GM12878 (cell line): Measurements from ENCODE around the gene ZNF610. TPM values are rescaled to one million over a fixed set of nuclear protein-coding genes. Genes with fewer than 3 reads are reported as not detected.
A peak's percentile ranks its signal among the peaks of the same experiment; 100 is the strongest.

Experiments
- BACH1 ChIP-seq: fragments of 450-650 bp; IDR thresholded peaks from 2 replicates; pipeline ENCODE4 v1.6.1; 2017; ENCODE audit warnings: mild to moderate bottlenecking, borderline replicate concordance
- CBX3 ChIP-seq: fragments of 200-600 bp; sonication (generic); IDR thresholded peaks from 2 replicates; pipeline ENCODE4 v1.6.1; 2016; ENCODE audit warnings: low read depth, borderline replicate concordance
- CREB1 ChIP-seq: IDR thresholded peaks from 2 replicates; pipeline ENCODE4 v1.6.1; 2012; ENCODE audit warnings: low read depth, mild to moderate bottlenecking, inconsistent platforms
- EP300 ChIP-seq, 2 experiments: fragments of 150-350 bp in 1 of 2; IDR thresholded peaks; 2 replicates each; pipeline ENCODE4 v1.6.1; 2011 to 2012; ENCODE audit warnings: low read depth in 2 of 2, low read length in 2 of 2, borderline replicate concordance in 1 of 2, improper control_type of control experiment in 1 of 2, inconsistent platforms in 1 of 2; ENCODE audit not compliant: control insufficient read depth in 1 of 2
- GATAD2B ChIP-seq: fragments of 450-650 bp; conservative IDR thresholded peaks from 2 replicates; pipeline ENCODE4 v1.6.1; 2017; ENCODE audit warnings: low read depth, mild to moderate bottlenecking, moderate library complexity
- IKZF2 ChIP-seq, 2 experiments: fragments of 450-650 bp; IDR thresholded peaks; 2 replicates each; pipeline ENCODE4 v1.6.1; 2017; ENCODE audit warnings: mild to moderate bottlenecking in 2 of 2, moderate library complexity in 2 of 2
- IRF5 ChIP-seq: fragments of 450-650 bp; IDR thresholded peaks from 2 replicates; pipeline ENCODE4 v1.6.1; 2017; ENCODE audit warnings: borderline replicate concordance
- MEF2A ChIP-seq: IDR thresholded peaks from 2 replicates; pipeline ENCODE4 v1.6.1; 2011; ENCODE audit warnings: low read depth, mild to moderate bottlenecking, low read length, moderate library complexity; ENCODE audit not compliant: insufficient read depth
- MTA2 ChIP-seq: fragments of 450-650 bp; IDR thresholded peaks from 2 replicates; pipeline ENCODE4 v1.6.1; 2016; ENCODE audit warnings: low read depth, mild to moderate bottlenecking, moderate library complexity
- NFIC ChIP-seq: IDR thresholded peaks from 2 replicates; pipeline ENCODE4 v1.6.1; 2012; ENCODE audit warnings: low read depth, mild to moderate bottlenecking, inconsistent platforms, low read length, moderate library complexity
- NR2C1 ChIP-seq: fragments of 450-650 bp; IDR thresholded peaks from 2 replicates; pipeline ENCODE4 v1.6.1; 2017; ENCODE audit warnings: antibody characterized with exemption, mild to moderate bottlenecking, moderate library complexity
- PML ChIP-seq: IDR thresholded peaks from 2 replicates; pipeline ENCODE4 v1.6.1; 2012; ENCODE audit warnings: low read length, inconsistent platforms
- POU2F2 ChIP-seq: IDR thresholded peaks from 3 replicates; pipeline ENCODE4 v1.6.1; 2011; ENCODE audit warnings: low read depth, mild to moderate bottlenecking, low read length, borderline replicate concordance
- RUNX3 ChIP-seq: IDR thresholded peaks from 2 replicates; pipeline ENCODE4 v1.6.1; 2012; ENCODE audit warnings: low read length, inconsistent platforms
- SREBF1 ChIP-seq: IDR thresholded peaks from 2 replicates; pipeline ENCODE4 v1.6.1; 2012; ENCODE audit warnings: mild to moderate bottlenecking, low read length
- SUZ12 ChIP-seq: fragments of 200-600 bp; sonication (generic); IDR thresholded peaks from one replicate; pipeline ENCODE4 v1.6.1; 2018; ENCODE audit warnings: antibody characterized with exemption, mild to moderate bottlenecking; ENCODE audit not compliant: unreplicated experiment
- TAF1 ChIP-seq: IDR thresholded peaks from 2 replicates; pipeline ENCODE4 v1.6.1; 2011; ENCODE audit warnings: mild to moderate bottlenecking, low read depth, low read length, borderline replicate concordance
- TBL1XR1 ChIP-seq: IDR thresholded peaks from 2 replicates; pipeline ENCODE4 v1.6.1; 2012; ENCODE audit warnings: low read depth, low read length, improper control_type of control experiment
- TCF3 ChIP-seq: IDR thresholded peaks from 2 replicates; pipeline ENCODE4 v1.6.1; 2012; ENCODE audit warnings: low read depth, mild to moderate bottlenecking, low read length, borderline replicate concordance; ENCODE audit not compliant: insufficient read depth
- TCF7 ChIP-seq: IDR thresholded peaks from 2 replicates; pipeline ENCODE4 v1.6.1; 2014; ENCODE audit warnings: antibody characterized with exemption, borderline replicate concordance
- ZBED1 ChIP-seq: IDR thresholded peaks from 2 replicates; pipeline ENCODE4 v1.6.1; 2016; ENCODE audit warnings: borderline replicate concordance
- ZNF207 ChIP-seq: fragments of 450-650 bp; IDR thresholded peaks from 2 replicates; pipeline ENCODE4 v1.6.1; 2014; ENCODE audit warnings: antibody characterized with exemption, mild to moderate bottlenecking, borderline replicate concordance
- ZNF622 ChIP-seq: fragments of 450-650 bp; IDR thresholded peaks from 2 replicates; pipeline ENCODE4 v1.6.1; 2017; ENCODE audit warnings: mild to moderate bottlenecking, inconsistent platforms
- polyA plus RNA-seq, 11 experiments: library from polyadenylated mRNA; depleted of rRNA in 4 of 11; unstranded in 6 of 11; stranded (reverse) in 5 of 11; fragments of >200 nt; fragmentation: Nextera tagmentation in 4 of 11; fragmentation: Illumina TruSeq in 1 of 11; extraction: Ambion mirVana in 4 of 11; extraction: Trizol in 1 of 11; gene quantifications; 1 replicate in 1 of 11; 2 replicates in 10 of 11; pipeline versions ENCODE4 v1.2.1 to v1.2.3, GENCODE V29; 2011 to 2016; ENCODE audit warnings: inconsistent platforms in 2 of 11, missing spikeins in 2 of 11, low read depth in 1 of 11
- total RNA-seq, 4 experiments: library from RNA; depleted of rRNA in 3 of 4; stranded (reverse); fragments of >200 nt in 3 of 4; fragmentation: Illumina TruSeq in 1 of 4; extraction: Trizol in 1 of 4; gene quantifications; 2 replicates each; pipeline versions ENCODE4 v1.2.1 to v1.2.3, GENCODE V29; 2013 to 2021
- TF ChIP-seq, protein P1 (sequence below): IDR thresholded peaks from 2 replicates; pipeline ENCODE4 v1.6.1; 2011; ENCODE audit warnings: borderline replicate concordance, low read depth, mild to moderate bottlenecking, moderate library complexity, low read length; ENCODE audit not compliant: insufficient read depth, poor library complexity, severe bottlenecking
- TF ChIP-seq, protein P2 (sequence below): fragments of 450-650 bp; IDR thresholded peaks from 2 replicates; pipeline ENCODE4 v1.6.1; 2017; ENCODE audit warnings: mild to moderate bottlenecking
- TF ChIP-seq, protein P3 (sequence below): IDR thresholded peaks from 2 replicates; pipeline ENCODE4 v1.6.1; 2011; ENCODE audit warnings: low read depth, low read length, improper control_type of control experiment, borderline replicate concordance

The ZNF610 gene
- total and polyA plus RNA-seq, 10 of the 15 experiments (the other 5 are each of a cell fraction or from before 2014, with no cell fraction given): 0.11 to 1.2 (median 0.53) TPM

- no peak for TF ChIP-seq NFIC
- TF ChIP-seq, protein P1, sequence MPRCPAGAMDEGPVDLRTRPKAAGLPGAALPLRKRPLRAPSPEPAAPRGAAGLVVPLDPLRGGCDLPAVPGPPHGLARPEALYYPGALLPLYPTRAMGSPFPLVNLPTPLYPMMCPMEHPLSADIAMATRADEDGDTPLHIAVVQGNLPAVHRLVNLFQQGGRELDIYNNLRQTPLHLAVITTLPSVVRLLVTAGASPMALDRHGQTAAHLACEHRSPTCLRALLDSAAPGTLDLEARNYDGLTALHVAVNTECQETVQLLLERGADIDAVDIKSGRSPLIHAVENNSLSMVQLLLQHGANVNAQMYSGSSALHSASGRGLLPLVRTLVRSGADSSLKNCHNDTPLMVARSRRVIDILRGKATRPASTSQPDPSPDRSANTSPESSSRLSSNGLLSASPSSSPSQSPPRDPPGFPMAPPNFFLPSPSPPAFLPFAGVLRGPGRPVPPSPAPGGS: no peak
- TF ChIP-seq TCF3: 0 out of 2 replicates have a peak, but pooled peaks have one; percentile 4
- 0 out of 2 replicates have a peak, but pooled peaks have one; percentile 21 for TF ChIP-seq RUNX3
- peak; percentile 79 for TF ChIP-seq NR2C1
- no peak; a peak in 1 of 4 replicates for TF ChIP-seq IKZF2 (IDR thresholded peaks at IDR 0.05)
- TF ChIP-seq PML: 0 out of 2 replicates have a peak, but pooled peaks have one; percentile 62
- no peak for TF ChIP-seq POU2F2
- no peak for TF ChIP-seq ZNF622
- TF ChIP-seq, protein P2, sequence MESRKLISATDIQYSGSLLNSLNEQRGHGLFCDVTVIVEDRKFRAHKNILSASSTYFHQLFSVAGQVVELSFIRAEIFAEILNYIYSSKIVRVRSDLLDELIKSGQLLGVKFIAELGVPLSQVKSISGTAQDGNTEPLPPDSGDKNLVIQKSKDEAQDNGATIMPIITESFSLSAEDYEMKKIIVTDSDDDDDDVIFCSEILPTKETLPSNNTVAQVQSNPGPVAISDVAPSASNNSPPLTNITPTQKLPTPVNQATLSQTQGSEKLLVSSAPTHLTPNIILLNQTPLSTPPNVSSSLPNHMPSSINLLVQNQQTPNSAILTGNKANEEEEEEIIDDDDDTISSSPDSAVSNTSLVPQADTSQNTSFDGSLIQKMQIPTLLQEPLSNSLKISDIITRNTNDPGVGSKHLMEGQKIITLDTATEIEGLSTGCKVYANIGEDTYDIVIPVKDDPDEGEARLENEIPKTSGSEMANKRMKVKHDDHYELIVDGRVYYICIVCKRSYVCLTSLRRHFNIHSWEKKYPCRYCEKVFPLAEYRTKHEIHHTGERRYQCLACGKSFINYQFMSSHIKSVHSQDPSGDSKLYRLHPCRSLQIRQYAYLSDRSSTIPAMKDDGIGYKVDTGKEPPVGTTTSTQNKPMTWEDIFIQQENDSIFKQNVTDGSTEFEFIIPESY: no peak
- TF ChIP-seq TCF7: no peak
- peak; percentile 46; the same call in 1 of the 2 replicates for TF ChIP-seq ZNF207
- TF ChIP-seq ZBED1: no peak
- TF ChIP-seq, protein P3, sequence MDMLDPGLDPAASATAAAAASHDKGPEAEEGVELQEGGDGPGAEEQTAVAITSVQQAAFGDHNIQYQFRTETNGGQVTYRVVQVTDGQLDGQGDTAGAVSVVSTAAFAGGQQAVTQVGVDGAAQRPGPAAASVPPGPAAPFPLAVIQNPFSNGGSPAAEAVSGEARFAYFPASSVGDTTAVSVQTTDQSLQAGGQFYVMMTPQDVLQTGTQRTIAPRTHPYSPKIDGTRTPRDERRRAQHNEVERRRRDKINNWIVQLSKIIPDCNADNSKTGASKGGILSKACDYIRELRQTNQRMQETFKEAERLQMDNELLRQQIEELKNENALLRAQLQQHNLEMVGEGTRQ: no peak
- no peak for TF ChIP-seq IRF5
- TF ChIP-seq GATAD2B: 0 out of 2 replicates have a peak, but pooled peaks have one; percentile 52
- TF ChIP-seq SUZ12: no peak
- TF ChIP-seq EP300 (IDR thresholded peaks at IDR 0.05; ENCODE audit: borderline replicate concordance in 1 of 2, control insufficient read depth in 1 of 2, low read depth in 2 of 2, low read length in 2 of 2): no peak
- TF ChIP-seq BACH1: 0 out of 2 replicates have a peak, but pooled peaks have one; percentile 21
- no peak for TF ChIP-seq SREBF1
- TF ChIP-seq TAF1: no peak
- no peak for TF ChIP-seq TBL1XR1
- no peak for TF ChIP-seq MEF2A
- 0 out of 2 replicates have a peak, but pooled peaks have one; percentile 23 for TF ChIP-seq MTA2
- no peak for TF ChIP-seq CBX3
- no peak for TF ChIP-seq CREB1
These were observed 39.1 kb upstream of the ZNF610 start, which contains the start of gene ZNF480 (continued) for GRCh38 chr19:52296773-52297600.
